MM.1S (cell line): ENCODE data around the gene PPIG.

Source experiments
- CTCF ChIP-seq: fragments of 300-600 bp; sonication (generic); IDR thresholded peaks from 2 replicates; pipeline ENCODE4 v1.5.1; 2016; ENCODE audit warnings: antibody characterized with exemption, low read length, mixed read lengths
- EZH2 ChIP-seq: fragments of 300-600 bp; sonication (generic); optimal IDR thresholded peaks from 2 replicates; pipeline ENCODE3; 2017; ENCODE audit warnings: low read depth, mild to moderate bottlenecking, antibody characterized with exemption, low read length, mixed read lengths
- EZH2phosphoT487 ChIP-seq: fragments of 300-600 bp; sonication (generic); IDR thresholded peaks from 2 replicates; pipeline ENCODE4 v1.6.1; 2018; ENCODE audit warnings: antibody characterized with exemption, low read length

- no peak for TF ChIP-seq CTCF
- TF ChIP-seq EZH2 = no peak
- no peak for TF ChIP-seq EZH2phosphoT487
Measured at GRCh38 chr2:169647496-169647895, 63.3 kb downstream of the PPIG start.
